A673 (cell line): ENCODE measurements around the gene TOLLIP. TPM values are rescaled to one million over a fixed set of nuclear protein-coding genes. Genes with fewer than 3 reads are reported as not detected.

Source experiments
- BruUV-seq: library from RNA; stranded (reverse); fragments of 400-500 nt; replicated peaks from 2 replicates; lab custom pipeline; 2021; lab: Mats Ljungman, UMichigan
- CTCF ChIA-PET: fragments of 300-600 bp; sonication (Branson Sonifier 250); formaldehyde crosslinking; loops from one replicate; lab custom pipeline; 2022; ENCODE audit warnings: antibody characterized with exemption; lab: Charles Lee
- POLR2A ChIA-PET: fragments of 300-600 bp; sonication (Branson Sonifier 250); formaldehyde crosslinking; loops from one replicate; lab custom pipeline; 2022; ENCODE audit warnings: antibody characterized with exemption; ENCODE audit not compliant: low non-redundant PET; lab: Charles Lee
- DNase-seq: peaks from one replicate; pipeline ENCODE4 v3.0.0-alpha.2; 2015; ENCODE audit warnings: low spot score
- H3K27ac ChIP-seq: fragments of 200-600 bp; sonication (generic); 2 replicates; pipeline ENCODE4 v1.5.1; 2016; ENCODE audit warnings: mixed run types, low read depth, mild to moderate bottlenecking, mixed read lengths, antibody characterized with exemption, low read length; ENCODE audit not compliant: poor library complexity, severe bottlenecking
- H3K27me3 ChIP-seq: fragments of 200-600 bp; sonication (generic); replicated peaks from 2 replicates; pipeline ENCODE4 v1.6.1; 2017; ENCODE audit warnings: mixed run types, low read depth, mild to moderate bottlenecking, mixed read lengths, antibody characterized with exemption, low read length; ENCODE audit not compliant: insufficient read depth, poor library complexity
- H3K36me3 ChIP-seq: fragments of 200-600 bp; sonication (generic); 2 replicates; pipeline ENCODE4 v1.6.1; 2016; ENCODE audit warnings: mixed run types, mild to moderate bottlenecking, mixed read lengths, antibody characterized with exemption, low read length; ENCODE audit not compliant: insufficient read depth, poor library complexity, severe bottlenecking
- H3K4me1 ChIP-seq: fragments of 200-600 bp; sonication (generic); 2 replicates; pipeline ENCODE4 v1.6.1; 2017; ENCODE audit warnings: mixed run types, mild to moderate bottlenecking, mixed read lengths, antibody characterized with exemption, low read length; ENCODE audit not compliant: insufficient read depth, poor library complexity, severe bottlenecking
- H3K4me3 ChIP-seq: fragments of 200-600 bp; sonication (generic); 2 replicates; pipeline ENCODE4 v1.5.1; 2016; ENCODE audit warnings: low read depth, mixed run types, mild to moderate bottlenecking, mixed read lengths, low read length; ENCODE audit not compliant: poor library complexity, severe bottlenecking
- H3K9me3 ChIP-seq: fragments of 200-600 bp; sonication (generic); 2 replicates; pipeline ENCODE4 v1.6.1; 2016; ENCODE audit warnings: mixed run types, low read depth, mild to moderate bottlenecking, mixed read lengths, antibody characterized with exemption, low read length; ENCODE audit not compliant: poor library complexity, severe bottlenecking
- EZH2 ChIP-seq: fragments of 200-600 bp; sonication (generic); IDR thresholded peaks from 2 replicates; pipeline ENCODE4 v1.6.1; 2017; ENCODE audit warnings: borderline replicate concordance, low read depth, mild to moderate bottlenecking, mixed read lengths, antibody characterized with exemption, low read length; ENCODE audit not compliant: poor library complexity, severe bottlenecking
- intact Hi-C: fragments of 100-400 bp; cut with micrococcal nuclease; formaldehyde crosslinking; loops from one replicate; pipeline ENCODE4 v1.10.0; 2022; ENCODE audit not compliant: unreplicated experiment
- total RNA-seq: library from RNA; stranded (reverse); gene quantifications from 2 replicates; pipeline ENCODE4 v1.2.3, GENCODE V29; 2021
- TF ChIP-seq, protein P1 (sequence below): fragments of 300-800, 200-600 bp; sonication (generic); conservative IDR thresholded peaks from 2 replicates; pipeline ENCODE4 v1.5.1; 2017; ENCODE audit warnings: low read depth, mild to moderate bottlenecking, antibody characterized with exemption, low read length, moderate library complexity, mixed read lengths

TOLLIP gene
- total RNA-seq, 1 experiment from 2014 or later: 32.5 TPM

DNA sequence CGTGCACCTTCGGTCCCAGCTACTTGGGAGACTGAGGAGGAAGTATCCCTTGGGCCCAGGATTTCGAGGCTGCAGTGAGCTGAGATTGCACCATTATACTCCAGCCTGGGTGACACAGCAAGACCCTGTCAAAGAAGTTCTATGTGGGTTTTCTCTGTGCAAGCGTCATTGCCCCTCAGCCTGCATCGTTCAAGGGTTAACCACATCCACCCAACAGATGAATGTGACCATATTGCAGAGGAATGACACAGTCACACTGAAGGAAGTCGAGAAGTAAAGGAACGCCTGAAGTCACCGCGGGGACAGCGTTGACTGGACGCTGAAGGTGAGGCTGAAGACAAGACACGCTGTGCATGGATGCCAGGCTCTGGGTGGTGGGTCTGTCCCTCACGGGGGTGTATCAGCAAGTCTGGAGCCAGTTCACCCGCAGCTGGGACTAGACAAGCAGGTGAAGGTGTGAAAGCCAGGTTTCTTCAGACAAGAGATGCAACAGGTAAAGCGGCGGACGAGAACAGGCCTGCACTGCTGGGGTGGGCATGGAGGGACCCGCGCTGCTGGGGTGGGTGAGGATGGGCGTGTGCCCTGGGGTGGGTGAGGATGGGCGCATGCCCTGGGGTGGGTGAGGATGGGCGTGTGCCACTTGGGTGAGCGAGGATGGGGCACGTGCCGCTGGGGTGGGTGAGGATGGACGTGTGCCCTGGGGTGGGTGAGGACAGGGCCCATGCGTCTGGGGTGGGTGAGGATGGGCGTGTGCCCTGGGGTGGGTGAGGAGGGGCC is 36.5 kb upstream of the TOLLIP start:
- no TSS peak for BruUV-seq
- intact Hi-C loops: no loop called here

DNA sequence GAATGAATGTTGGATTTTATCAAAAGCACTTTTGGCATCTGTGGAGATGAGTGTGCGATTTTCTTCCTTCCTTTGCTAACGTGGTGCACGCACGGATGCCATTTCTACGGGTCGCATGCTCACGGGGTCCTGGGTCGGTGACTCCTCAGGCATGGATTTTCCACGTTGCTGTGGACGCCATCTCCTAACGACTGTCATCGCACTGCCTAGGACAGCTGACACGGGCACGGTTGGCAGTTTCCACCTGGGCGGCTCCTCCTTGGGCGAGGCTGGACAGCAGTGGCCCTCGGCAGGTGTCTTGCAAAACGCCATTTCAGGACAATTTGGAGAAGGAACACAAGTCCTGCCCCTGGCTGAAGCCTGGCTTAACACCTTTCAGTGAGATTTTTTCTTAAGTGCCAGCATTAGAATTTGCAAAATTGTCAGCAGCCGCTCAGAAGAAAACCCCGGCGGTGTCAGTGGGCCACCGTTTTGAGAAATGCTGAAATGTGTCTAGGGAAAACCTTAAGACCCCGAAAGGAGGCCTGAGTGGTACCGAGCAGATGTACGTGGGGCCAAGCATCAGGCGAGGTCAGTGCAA is 34.7 kb upstream of the TOLLIP start:
- TF ChIP-seq EZH2: no peak
- TF ChIP-seq, protein P1, sequence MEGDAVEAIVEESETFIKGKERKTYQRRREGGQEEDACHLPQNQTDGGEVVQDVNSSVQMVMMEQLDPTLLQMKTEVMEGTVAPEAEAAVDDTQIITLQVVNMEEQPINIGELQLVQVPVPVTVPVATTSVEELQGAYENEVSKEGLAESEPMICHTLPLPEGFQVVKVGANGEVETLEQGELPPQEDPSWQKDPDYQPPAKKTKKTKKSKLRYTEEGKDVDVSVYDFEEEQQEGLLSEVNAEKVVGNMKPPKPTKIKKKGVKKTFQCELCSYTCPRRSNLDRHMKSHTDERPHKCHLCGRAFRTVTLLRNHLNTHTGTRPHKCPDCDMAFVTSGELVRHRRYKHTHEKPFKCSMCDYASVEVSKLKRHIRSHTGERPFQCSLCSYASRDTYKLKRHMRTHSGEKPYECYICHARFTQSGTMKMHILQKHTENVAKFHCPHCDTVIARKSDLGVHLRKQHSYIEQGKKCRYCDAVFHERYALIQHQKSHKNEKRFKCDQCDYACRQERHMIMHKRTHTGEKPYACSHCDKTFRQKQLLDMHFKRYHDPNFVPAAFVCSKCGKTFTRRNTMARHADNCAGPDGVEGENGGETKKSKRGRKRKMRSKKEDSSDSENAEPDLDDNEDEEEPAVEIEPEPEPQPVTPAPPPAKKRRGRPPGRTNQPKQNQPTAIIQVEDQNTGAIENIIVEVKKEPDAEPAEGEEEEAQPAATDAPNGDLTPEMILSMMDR: no peak
- no peaks in the 10 kb centered on the region for H3K4me1 ChIP-seq
- no peak for DNase-seq
- no peak overlapping the region for H3K4me3 ChIP-seq
- no peaks in the 10 kb centered on the region for H3K9me3 ChIP-seq
- ChIA-PET CTCF (no interaction called here), POLR2A (no interaction called here)
- no peaks in the 10 kb centered on the region for H3K27me3 ChIP-seq
- intact Hi-C loops: no loop called here
- H3K27ac ChIP-seq: no peak overlapping the region
- no peaks in the 10 kb centered on the region for H3K36me3 ChIP-seq
- no TSS peak for BruUV-seq

More for the DNA sequence above, 36.5 kb upstream of the TOLLIP start:
- H3K36me3 ChIP-seq: no peaks in the 10 kb centered on the region
- CTCF ChIA-PET: no interaction called here
- no peaks in the 10 kb centered on the region for H3K4me1 ChIP-seq
- POLR2A ChIA-PET: no interaction called here
- no peak for TF ChIP-seq EZH2
- TF ChIP-seq, protein P1: no peak
- no peak overlapping the region for H3K27ac ChIP-seq
- no peaks in the 10 kb centered on the region for H3K27me3 ChIP-seq
- H3K4me3 ChIP-seq: no peak overlapping the region
- no peak for DNase-seq
- no peaks in the 10 kb centered on the region for H3K9me3 ChIP-seq

DNA sequence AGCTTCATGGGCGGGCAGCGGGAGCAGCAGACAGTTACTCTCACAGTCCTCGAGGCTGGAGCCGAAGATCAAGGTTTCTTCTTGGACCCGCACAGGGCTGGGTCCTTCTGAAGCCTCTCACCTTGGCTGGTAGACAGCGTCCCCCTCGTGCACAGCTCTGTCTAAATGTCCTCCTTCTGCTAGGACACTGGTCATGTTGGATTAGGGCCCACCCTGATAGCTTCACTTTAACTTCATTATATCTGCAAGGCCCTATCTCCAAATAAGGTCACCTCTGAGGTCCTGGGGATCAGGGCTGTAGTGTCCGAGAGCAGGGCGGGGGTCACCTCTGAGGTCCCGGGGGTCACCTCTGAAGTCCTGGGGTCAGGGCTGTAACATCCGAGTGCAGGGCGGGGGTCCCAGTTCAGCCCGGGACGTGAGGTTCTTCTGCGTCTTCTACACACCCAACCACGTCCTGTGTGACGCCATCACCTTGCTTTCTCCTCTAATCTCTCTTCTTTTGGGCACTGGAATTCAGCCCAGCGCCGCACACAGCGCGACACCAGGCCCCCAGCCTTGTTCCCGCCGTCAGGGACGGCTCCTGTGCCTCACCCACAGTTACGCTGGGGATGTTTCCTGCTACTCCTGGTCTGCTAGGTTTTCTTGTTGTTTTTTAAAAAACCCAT is 34.1 kb upstream of the TOLLIP start:
- no peaks in the 10 kb centered on the region for H3K4me1 ChIP-seq
- no peak for DNase-seq
- intact Hi-C loops: no loop called here
- BruUV-seq: no TSS peak
- TF ChIP-seq EZH2: no peak
- TF ChIP-seq, protein P1: no peak
- H3K27me3 ChIP-seq: no peaks in the 10 kb centered on the region
- ChIA-PET CTCF (no interaction called here), POLR2A (no interaction called here)
- no peaks in the 10 kb centered on the region for H3K36me3 ChIP-seq
- no peaks in the 10 kb centered on the region for H3K9me3 ChIP-seq
- H3K27ac ChIP-seq: no peak overlapping the region
- H3K4me3 ChIP-seq: no peak overlapping the region
